H1 (cell line): Measurements from ENCODE around the gene BAIAP2. TPM values are rescaled to one million over a fixed set of nuclear protein-coding genes. Genes with fewer than 3 reads are reported as not detected.

Source experiments
- EGR1 ChIP-seq: IDR thresholded peaks from 2 replicates; pipeline ENCODE4 v1.6.1; 2011; ENCODE audit warnings: low read depth, low read length, borderline replicate concordance
- KDM4A ChIP-seq: IDR thresholded peaks from one replicate; pipeline ENCODE4 v1.7.1; 2012; ENCODE audit warnings: low read depth, mild to moderate bottlenecking, moderate library complexity, low read length, inconsistent platforms; ENCODE audit not compliant: severe bottlenecking
- TCF12 ChIP-seq: IDR thresholded peaks from 2 replicates; pipeline ENCODE4 v1.6.1; 2011; ENCODE audit warnings: low read depth, mild to moderate bottlenecking, low read length
- polyA plus RNA-seq, 7 experiments: library from polyadenylated mRNA; depleted of rRNA in 3 of 7; stranded (reverse) in 5 of 7; unstranded in 2 of 7; fragments of >200 nt in 5 of 7; fragments of 200-250 nt in 2 of 7; gene quantifications; 1 replicate in 5 of 7; 2 replicates in 1 of 7; 4 replicates in 1 of 7; pipeline versions ENCODE4 v1.2.1 to v1.2.3, GENCODE V29; 2011 to 2013; ENCODE audit warnings: missing spikeins in 2 of 7, mixed read lengths in 2 of 7
- total RNA-seq: library from RNA; stranded (reverse); fragmentation: NEBNext Ultra II Directional; extraction: Animal tissue kit (Norgen Biotek cat#: 25700); gene quantifications from 2 replicates; pipeline ENCODE4 v1.2.1, GENCODE V29; 2021

BAIAP2 gene
- total and polyA plus RNA-seq, 2 of the 8 experiments (the other 6 are each of a cell fraction or from before 2014, with no cell fraction given) = 10.0 to 22.8 TPM

- TF ChIP-seq EGR1 = no peak
- TF ChIP-seq KDM4A = no peak
- TF ChIP-seq TCF12 = no peak
Measured at GRCh38 chr17:81109957-81110356, 75.0 kb downstream of the BAIAP2 start (continued).
